Right atrium auricular region (tissue), 2 donors: ENCODE data around the gene ARHGAP32. TPM values are rescaled to one million over a fixed set of nuclear protein-coding genes. Genes with fewer than 3 reads are reported as not detected.
"Not testable (repeated sequence)": the region's sequence is repeated elsewhere in the genome, so short reads cannot be mapped to it uniquely, and the experiment has no call there.

Source experiments
- DNase-seq: peaks from one replicate; pipeline ENCODE4 v3.0.0-alpha.2; 2019; ENCODE audit warnings: low spot score
- H3K27ac ChIP-seq, 2 donors: fragments of 200-600 bp; sonication (generic); 1 replicate in 1 of 2; 2 replicates in 1 of 2; pipeline ENCODE4 v1.5.1; 2016 to 2019
- H3K27me3 ChIP-seq, 2 donors: fragments of 200-600 bp; sonication (generic); one replicate each; pipeline versions ENCODE4 v1.5.1 to v1.6.0; 2017 to 2019
- H3K36me3 ChIP-seq: fragments of 200-600 bp; sonication (generic); one replicate; pipeline ENCODE4 v1.5.1; 2016
- H3K4me1 ChIP-seq, 2 donors: fragments of 200-600 bp; sonication (generic); one replicate each; pipeline versions ENCODE4 v1.5.1 to v1.6.0; 2017 to 2019
- H3K4me3 ChIP-seq, 2 donors: fragments of 200-600 bp; sonication (generic); 1 replicate in 1 of 2; 2 replicates in 1 of 2; pipeline ENCODE4 v1.5.1; 2017 to 2019; ENCODE audit warnings: mild to moderate bottlenecking in 1 of 2, moderate library complexity in 1 of 2
- H3K9me3 ChIP-seq, 2 donors: fragments of 200-600 bp; sonication (generic); one replicate each; pipeline ENCODE4 v1.5.1; 2019
- total RNA-seq, 2 donors: library from RNA; depleted of rRNA; stranded (reverse); fragments of >200 nt; gene quantifications; one replicate each; pipeline ENCODE4 v1.1.0, GENCODE V29; 2016
- TF ChIP-seq, protein P1 (sequence below), 2 donors: fragments of 200-600 bp; sonication (generic); IDR thresholded peaks; one replicate each; pipeline ENCODE4 v1.5.1; 2019; ENCODE audit warnings: antibody characterized with exemption in 2 of 2

ARHGAP32 gene
- total RNA-seq, 2 donors from 2014 or later: 5.2 to 10.5 TPM

DNA sequence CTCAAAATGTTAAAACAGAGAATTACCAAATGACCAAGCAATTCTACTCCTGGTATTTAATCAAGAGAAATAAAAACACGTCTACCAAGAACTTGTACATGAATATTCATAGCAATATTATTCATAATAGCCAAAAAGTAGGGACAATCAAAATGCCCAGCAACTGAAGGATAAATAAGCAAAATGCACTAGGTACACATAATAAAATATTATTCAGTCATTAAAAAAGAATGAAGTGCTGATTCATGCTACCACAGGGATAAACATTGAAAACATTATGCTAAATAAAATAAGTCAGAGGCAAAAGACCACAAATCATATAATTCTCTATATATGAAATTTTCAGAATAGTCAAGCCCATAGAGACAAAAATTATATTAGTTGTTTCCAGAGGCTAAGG lies 24.8 kb downstream of the ARHGAP32 start:
- TF ChIP-seq, protein P1, sequence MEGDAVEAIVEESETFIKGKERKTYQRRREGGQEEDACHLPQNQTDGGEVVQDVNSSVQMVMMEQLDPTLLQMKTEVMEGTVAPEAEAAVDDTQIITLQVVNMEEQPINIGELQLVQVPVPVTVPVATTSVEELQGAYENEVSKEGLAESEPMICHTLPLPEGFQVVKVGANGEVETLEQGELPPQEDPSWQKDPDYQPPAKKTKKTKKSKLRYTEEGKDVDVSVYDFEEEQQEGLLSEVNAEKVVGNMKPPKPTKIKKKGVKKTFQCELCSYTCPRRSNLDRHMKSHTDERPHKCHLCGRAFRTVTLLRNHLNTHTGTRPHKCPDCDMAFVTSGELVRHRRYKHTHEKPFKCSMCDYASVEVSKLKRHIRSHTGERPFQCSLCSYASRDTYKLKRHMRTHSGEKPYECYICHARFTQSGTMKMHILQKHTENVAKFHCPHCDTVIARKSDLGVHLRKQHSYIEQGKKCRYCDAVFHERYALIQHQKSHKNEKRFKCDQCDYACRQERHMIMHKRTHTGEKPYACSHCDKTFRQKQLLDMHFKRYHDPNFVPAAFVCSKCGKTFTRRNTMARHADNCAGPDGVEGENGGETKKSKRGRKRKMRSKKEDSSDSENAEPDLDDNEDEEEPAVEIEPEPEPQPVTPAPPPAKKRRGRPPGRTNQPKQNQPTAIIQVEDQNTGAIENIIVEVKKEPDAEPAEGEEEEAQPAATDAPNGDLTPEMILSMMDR (IDR thresholded peaks at IDR 0.05): no peak
- H3K4me3 ChIP-seq: no peak overlapping the region
- H3K36me3 ChIP-seq: no peaks in the 10 kb centered on the region
- no peaks in the 10 kb centered on the region for H3K4me1 ChIP-seq
- DNase-seq: no peak
- peaks cover 0 to 13% of the 10 kb centered on the region in 2 donors for H3K9me3 ChIP-seq
- no peaks in the 10 kb centered on the region for H3K27me3 ChIP-seq
- no peak overlapping the region for H3K27ac ChIP-seq

DNA sequence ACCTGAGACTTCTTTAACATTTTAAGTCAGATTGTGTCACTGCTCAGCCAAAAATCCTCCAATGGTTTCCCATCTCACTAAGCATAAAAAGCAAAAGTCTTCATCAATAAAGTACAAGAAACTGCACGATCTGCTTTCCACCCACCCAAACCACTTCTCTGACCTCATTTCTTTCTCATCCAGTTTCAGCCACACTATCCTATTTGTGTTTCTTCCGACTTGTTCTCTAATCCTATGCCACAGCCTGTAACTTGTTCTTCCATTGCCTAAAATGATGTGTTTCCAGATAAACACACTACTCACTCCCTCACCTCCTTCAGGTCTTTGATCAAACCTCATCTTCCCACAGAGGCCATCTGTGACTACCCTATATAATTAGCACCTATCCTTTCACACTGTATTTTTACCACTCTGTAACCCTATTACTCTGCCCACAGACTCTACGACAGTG lies 28.4 kb downstream of the ARHGAP32 start:
- Histone ChIP-seq H3K4me1 (no peaks in the 10 kb centered on the region), H3K4me3 (no peak overlapping the region), H3K27ac (no peak overlapping the region), H3K27me3 (no peaks in the 10 kb centered on the region), H3K36me3 (no peaks in the 10 kb centered on the region), H3K9me3 (peaks cover 0 to 16% of the 10 kb centered on the region in 2 donors)
- no peak for DNase-seq
- TF ChIP-seq, protein P1 (IDR thresholded peaks at IDR 0.05): no peak

DNA sequence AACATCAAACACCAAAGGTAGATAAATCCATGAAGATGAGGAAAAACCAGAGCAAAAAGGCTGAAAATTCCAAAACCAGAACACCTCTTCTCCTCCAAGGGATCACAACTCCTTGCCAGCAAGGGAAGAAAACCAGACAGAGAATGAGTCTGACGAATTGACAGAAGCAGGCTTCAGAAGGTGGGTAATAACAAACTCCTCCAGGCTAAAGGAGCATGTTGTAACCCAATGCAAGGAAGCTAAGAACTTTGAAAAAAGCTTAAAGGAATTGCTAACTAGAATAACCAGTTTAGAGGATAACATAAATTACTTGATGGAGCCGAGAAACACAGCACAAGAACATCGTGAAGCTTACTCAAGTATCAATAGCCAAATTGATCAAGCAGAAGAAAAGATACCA lies 35.0 kb downstream of the ARHGAP32 start:
- H3K4me1 ChIP-seq, H3K27me3 ChIP-seq, H3K27ac ChIP-seq, H3K4me3 ChIP-seq, H3K36me3 ChIP-seq, DNase-seq: not testable (repeated sequence)
- H3K9me3 ChIP-seq: peaks cover 0 to 12% of the 10 kb centered on the region in 2 donors

DNA sequence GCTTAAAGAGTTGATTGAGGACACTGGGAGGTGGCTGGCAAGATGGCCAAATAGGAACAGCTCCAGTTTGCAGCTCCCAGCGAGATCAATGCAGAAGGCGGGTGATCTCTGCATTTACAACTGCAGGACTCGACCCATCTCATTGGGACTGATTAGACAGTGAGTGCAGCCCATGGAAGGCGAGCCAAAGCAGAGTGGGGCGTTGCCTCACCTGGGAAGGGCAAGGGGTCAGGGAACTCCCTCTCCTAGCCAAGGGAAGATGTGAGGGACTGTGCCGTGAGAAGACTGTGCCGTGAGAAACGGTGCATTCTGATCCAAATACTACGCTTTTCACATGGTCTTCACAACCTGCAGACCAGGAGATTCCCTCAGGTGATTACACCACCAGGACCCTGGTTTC lies 36.4 kb downstream of the ARHGAP32 start:
- Histone ChIP-seq H3K36me3 (no peaks in the 10 kb centered on the region), H3K27ac (no peak overlapping the region), H3K4me3 (no peak overlapping the region), H3K27me3 (no peaks in the 10 kb centered on the region), H3K9me3 (peaks cover 0 to 21% of the 10 kb centered on the region in 2 donors), H3K4me1 (no peaks in the 10 kb centered on the region)
- DNase-seq: no peak
- TF ChIP-seq, protein P1 (IDR thresholded peaks at IDR 0.05): no peak

DNA sequence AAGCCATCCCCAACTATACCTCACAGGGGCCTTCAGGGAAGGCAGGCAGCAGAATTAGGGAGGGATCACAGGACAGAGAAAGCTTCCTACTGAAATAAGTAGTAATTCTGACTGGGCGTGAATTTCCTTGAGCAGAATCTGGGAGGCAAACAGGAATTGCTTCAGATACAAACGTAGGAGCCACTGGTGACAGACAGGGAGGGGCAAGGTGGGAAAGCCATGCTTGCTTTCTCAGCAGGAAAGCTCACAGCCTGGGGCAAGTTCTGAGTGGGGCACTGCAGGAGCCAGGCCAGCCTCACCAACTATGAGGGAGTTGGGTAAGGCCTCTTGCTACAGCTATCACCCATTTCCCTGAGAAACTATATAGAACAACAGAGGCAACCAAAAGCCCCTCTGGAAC lies 43.6 kb downstream of the ARHGAP32 start:
- TF ChIP-seq, protein P1 (IDR thresholded peaks at IDR 0.05): no peak
- no peaks in the 10 kb centered on the region for H3K27me3 ChIP-seq
- H3K4me1 ChIP-seq: peaks cover 0 to 7% of the 10 kb centered on the region in 2 donors
- H3K36me3 ChIP-seq: no peaks in the 10 kb centered on the region
- H3K4me3 ChIP-seq: no peak overlapping the region
- DNase-seq: no peak
- H3K9me3 ChIP-seq: peaks cover 0 to 26% of the 10 kb centered on the region in 2 donors
- H3K27ac ChIP-seq: no peak overlapping the region

DNA sequence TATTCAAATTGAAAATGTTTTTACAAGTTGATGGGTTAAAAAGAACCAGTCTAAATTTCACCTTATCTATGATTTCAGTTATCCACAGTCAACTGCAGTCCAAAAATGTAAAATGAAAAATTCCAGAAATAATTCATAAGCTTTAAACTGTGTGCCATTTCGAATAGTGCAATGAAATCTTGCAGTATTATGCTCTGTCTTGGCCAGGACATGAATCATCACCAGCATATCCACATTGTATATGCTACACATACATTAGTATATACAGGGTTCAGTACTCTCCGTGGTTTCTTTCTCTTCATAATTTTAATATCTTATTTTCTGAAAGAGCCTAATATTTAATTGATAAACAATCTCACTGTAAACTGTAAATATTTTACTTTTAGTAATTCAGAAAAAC lies 45.9 kb downstream of the ARHGAP32 start:
- H3K27me3 ChIP-seq: no peaks in the 10 kb centered on the region
- no peaks in the 10 kb centered on the region for H3K36me3 ChIP-seq
- DNase-seq: no peak
- no peak overlapping the region for H3K4me3 ChIP-seq
- TF ChIP-seq, protein P1 (IDR thresholded peaks at IDR 0.05): no peak
- peaks cover 0 to 12% of the 10 kb centered on the region in 2 donors for H3K9me3 ChIP-seq
- peaks cover 0 to 7% of the 10 kb centered on the region in 2 donors for H3K4me1 ChIP-seq
- H3K27ac ChIP-seq: no peak overlapping the region
